T-cell (primary cell): Measurements from ENCODE around the gene NEUROG1. TPM values are rescaled to one million over a fixed set of nuclear protein-coding genes. Genes with fewer than 3 reads are reported as not detected.

ENCODE experiments used
- ATAC-seq, 4 experiments: fragments of 200-7000 bp in 3 of 4; fragments of 150-1000 bp in 1 of 4; cut with Tn5 transposase; replicated peaks in 1 of 4; 1 replicate in 3 of 4; 2 replicates in 1 of 4; pipeline ENCODE4 v1.10.0; 2021; ENCODE audit warnings: moderate library complexity in 3 of 4, mild to moderate bottlenecking in 2 of 4, moderate number of reproducible peaks in 1 of 4
- CTCF ChIA-PET, 2 donors: fragments of 300-600 bp; sonication (Branson Sonifier 250); formaldehyde crosslinking; loops; one replicate each; lab custom pipeline; 2022; ENCODE audit warnings: antibody characterized with exemption in 2 of 2; lab: Charles Lee
- POLR2A ChIA-PET, 2 donors: fragments of 300-600 bp; sonication (Branson Sonifier 250); formaldehyde crosslinking; loops; one replicate each; lab custom pipeline; 2022; ENCODE audit warnings: antibody characterized with exemption in 2 of 2; lab: Charles Lee
- DNase-seq, 35 experiments: peaks; one replicate each; pipeline versions ENCODE4 v3.0.0 to v3.0.0-alpha.2; 2013 to 2023
- H3K27ac ChIP-seq: one replicate; pipeline ENCODE4 v1.5.1; 2013; ENCODE audit warnings: low read length
- H3K27me3 ChIP-seq, 2 experiments: replicated peaks in 1 of 2; 1 replicate in 1 of 2; 2 replicates in 1 of 2; pipeline versions ENCODE4 v1.6.1 to v1.7.0; 2013; ENCODE audit warnings: low read length in 1 of 2, mixed read lengths in 1 of 2; ENCODE audit not compliant: control insufficient read depth in 2 of 2, insufficient read depth in 2 of 2; ENCODE audit errors: extremely low read depth in 1 of 2
- H3K36me3 ChIP-seq, 2 donors: 1 replicate in 1 of 2; 2 replicates in 1 of 2; pipeline versions ENCODE4 v1.6.1 to v1.7.0; 2013; ENCODE audit warnings: low read length in 1 of 2; ENCODE audit not compliant: control insufficient read depth in 2 of 2, insufficient read depth in 1 of 2; ENCODE audit errors: extremely low read depth in 1 of 2
- H3K4me1 ChIP-seq, 2 experiments: 1 replicate in 1 of 2; 2 replicates in 1 of 2; pipeline versions ENCODE4 v1.6.1 to v1.7.0; 2013; ENCODE audit warnings: low read length in 2 of 2, mixed read lengths in 1 of 2; ENCODE audit not compliant: insufficient read depth in 2 of 2, control insufficient read depth in 1 of 2; ENCODE audit errors: extremely low read depth in 1 of 2
- H3K4me3 ChIP-seq, 2 donors: 1 replicate in 1 of 2; 2 replicates in 1 of 2; pipeline versions ENCODE4 v1.5.1 to v1.7.0; 2013; ENCODE audit warnings: mild to moderate bottlenecking in 2 of 2, low read length in 1 of 2, moderate library complexity in 1 of 2; ENCODE audit not compliant: control insufficient read depth in 1 of 2; ENCODE audit errors: extremely low read depth in 1 of 2
- H3K9me3 ChIP-seq: 2 replicates; pipeline ENCODE4 v1.7.0; 2013
- H3K27ac Mint-ChIP-seq, 2 donors: one replicate each; pipeline ENCODE4 v1.8.0; 2020 to 2021; ENCODE audit warnings: mild to moderate bottlenecking in 2 of 2, mixed read lengths in 2 of 2
- H3K27me3 Mint-ChIP-seq, 2 donors: one replicate each; pipeline ENCODE4 v1.8.0; 2021 to 2022; ENCODE audit warnings: mixed read lengths in 2 of 2
- H3K36me3 Mint-ChIP-seq: one replicate; pipeline ENCODE4 v1.8.0; 2021; ENCODE audit warnings: mixed read lengths
- H3K4me1 Mint-ChIP-seq, 3 donors: one replicate each; pipeline ENCODE4 v1.8.0; 2020 to 2022; ENCODE audit warnings: mixed read lengths in 3 of 3, mild to moderate bottlenecking in 1 of 3
- H3K4me3 Mint-ChIP-seq, 3 donors: one replicate each; pipeline ENCODE4 v1.8.0; 2020 to 2022; ENCODE audit warnings: mild to moderate bottlenecking in 3 of 3, mixed read lengths in 3 of 3, moderate library complexity in 3 of 3
- H3K9me3 Mint-ChIP-seq, 3 donors: one replicate each; pipeline ENCODE4 v1.8.0; 2020 to 2022; ENCODE audit warnings: mixed read lengths in 3 of 3
- WGBS: methylation state at CpG from one replicate; pipeline ENCODE4 v1.1.5; 2013; ENCODE audit warnings: missing lambda C conversion rate; ENCODE audit not compliant: insufficient coverage; 5-methylcytosine and 5-hydroxymethylcytosine counted together
- total RNA-seq, 35 experiments: library from RNA in 6 of 35; stranded (reverse) in 6 of 35; fragments of 120-200 nt in 1 of 35; gene quantifications; one replicate each; pipeline versions ENCODE4 v1.2.1 to v1.2.4 and lab custom pipeline; 2013 to 2026

NEUROG1 gene
- total RNA-seq, 5 donors from 2014 or later (not counting 1 experiment from before 2014, with no cell fraction given): not detected

- Histone ChIP-seq H3K4me3 (peak overlapping the region; percentile 13 to 69), H3K4me1 (peaks cover 0 to 17% of the 10 kb centered on the region in 2 experiments), H3K9me3 (no peaks in the 10 kb centered on the region), H3K36me3 (no peaks in the 10 kb centered on the region), H3K27ac (no peak overlapping the region), H3K27me3 (peaks cover 22 to 81% of the 10 kb centered on the region in 2 experiments)
- no peaks in the 10 kb centered on the region for H3K9me3 Mint-ChIP-seq
- no peak overlapping the region for H3K27ac Mint-ChIP-seq
- WGBS: no CpG with 5 or more reads among the region's 5 CpGs
- POLR2A ChIA-PET: no interaction called here
- CTCF ChIA-PET: interaction anchor here (0.9 to 1.3 kb wide), 3 partner anchors 9 to 77 kb away, joined by 3 to 5 read pairs (median 5); no protein-coding TSS in a partner anchor
- H3K36me3 Mint-ChIP-seq: no peaks in the 10 kb centered on the region
- H3K27me3 Mint-ChIP-seq: peaks cover 73 to 84% of the 10 kb centered on the region in 2 donors
- peak overlapping the region; percentile 56 to 84 (median 74) for H3K4me3 Mint-ChIP-seq
- no peak for ATAC-seq
- H3K4me1 Mint-ChIP-seq: peaks cover 12 to 22% (median 17%) of the 10 kb centered on the region in 3 donors
- DNase-seq: no peak
Measured at GRCh38 chr5:135543001-135543484, 7.3 kb upstream of the NEUROG1 start.

DNA sequence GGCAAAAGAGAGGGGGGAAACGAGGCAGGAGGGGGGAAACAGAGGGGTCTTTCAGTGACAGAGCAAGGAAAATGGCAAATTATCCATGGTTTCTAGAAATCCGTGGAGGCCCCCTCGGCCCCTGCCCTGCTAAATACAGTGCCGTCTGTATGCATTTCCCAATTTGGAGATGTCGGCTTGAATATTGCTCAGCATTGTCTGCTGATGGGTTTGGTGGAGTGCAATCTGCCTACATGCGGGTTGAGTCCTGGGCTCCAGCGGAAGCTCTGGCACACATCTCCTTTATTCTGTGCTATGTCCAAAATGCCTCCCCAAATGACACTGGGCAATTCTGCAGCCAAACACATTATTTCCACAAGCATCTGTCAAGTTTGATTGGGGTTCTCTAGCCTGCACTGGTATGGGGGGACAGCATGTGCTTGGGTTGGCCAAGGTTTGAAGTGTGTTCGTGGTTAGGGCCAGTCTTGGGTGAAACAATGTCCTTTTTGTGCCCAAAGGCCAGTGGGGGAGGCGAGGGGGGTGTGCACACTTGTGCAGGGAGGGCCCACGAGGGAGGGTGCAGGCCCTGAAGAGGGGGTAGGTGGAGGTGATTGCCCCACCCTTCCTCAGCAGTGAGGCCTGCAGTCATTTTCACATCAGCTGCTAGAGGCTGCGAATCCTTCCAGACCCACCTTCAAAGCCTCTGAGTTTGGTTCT is 6.2 kb upstream of the NEUROG1 start:
- Histone ChIP-seq H3K4me1 (peaks cover 0 to 17% of the 10 kb centered on the region in 2 experiments), H3K27ac (no peak overlapping the region), H3K9me3 (no peaks in the 10 kb centered on the region), H3K36me3 (no peaks in the 10 kb centered on the region), H3K4me3 (no peak overlapping the region), H3K27me3 (peaks cover 24 to 80% of the 10 kb centered on the region in 2 experiments)
- Mint-ChIP-seq H3K4me1 (peaks cover 12 to 22% (median 17%) of the 10 kb centered on the region in 3 donors), H3K27me3 (peaks cover 75 to 86% of the 10 kb centered on the region in 2 donors), H3K9me3 (no peaks in the 10 kb centered on the region), H3K4me3 (no peak overlapping the region), H3K36me3 (no peaks in the 10 kb centered on the region), H3K27ac (no peak overlapping the region)
- ChIA-PET CTCF (interaction anchor here (0.9 to 1.3 kb wide), 3 partner anchors 10 to 75 kb away, joined by 3 to 5 read pairs (median 5); no protein-coding TSS in a partner anchor), POLR2A (no interaction called here)
- WGBS: 26% methylated on average over 6 of the region's 11 CpGs
- ATAC-seq (no peak), DNase-seq (no peak)

- H3K4me3 Mint-ChIP-seq: no peak overlapping the region
Measured at GRCh38 chr5:135539430-135540005, 3.8 kb upstream of the NEUROG1 start.

DNA sequence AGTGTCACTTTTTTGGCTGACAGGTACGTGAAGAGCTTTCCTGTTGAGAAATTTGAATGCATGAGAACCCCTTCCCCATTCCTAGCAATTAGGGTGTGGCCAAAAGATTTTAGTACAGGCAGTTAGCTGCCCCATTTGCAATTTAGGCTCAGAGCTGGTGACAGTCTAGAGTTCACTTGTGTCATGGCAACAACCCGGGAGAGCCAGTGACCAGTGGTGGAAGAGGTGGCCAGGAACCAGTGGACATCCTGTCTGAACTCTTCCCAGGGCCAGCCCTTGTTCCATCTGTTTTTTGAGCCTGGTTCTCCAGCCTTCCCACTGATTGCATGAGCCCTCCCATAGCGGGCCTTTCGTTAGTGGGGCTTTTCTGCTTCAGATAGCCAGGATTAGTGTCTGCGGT is 2.5 kb upstream of the NEUROG1 start:
- Mint-ChIP-seq H3K9me3 (no peaks in the 10 kb centered on the region), H3K36me3 (no peaks in the 10 kb centered on the region), H3K4me3 (no peak overlapping the region), H3K27ac (no peak overlapping the region), H3K4me1 (peaks cover 10 to 17% (median 15%) of the 10 kb centered on the region in 3 donors), H3K27me3 (peaks cover 73 to 84% of the 10 kb centered on the region in 2 donors)
- no peak overlapping the region for H3K27ac ChIP-seq
- POLR2A ChIA-PET: no interaction called here
- H3K9me3 ChIP-seq: no peaks in the 10 kb centered on the region
- CTCF ChIA-PET: no interaction called here
- 91% methylated on average over 1 of the region's 5 CpGs for WGBS
- no peak overlapping the region for H3K4me3 ChIP-seq
- H3K36me3 ChIP-seq: no peaks in the 10 kb centered on the region
- H3K27me3 ChIP-seq: peaks cover 23 to 77% of the 10 kb centered on the region in 2 experiments
- ATAC-seq (no peak), DNase-seq (no peak)
- peaks cover 0 to 7% of the 10 kb centered on the region in 2 experiments for H3K4me1 ChIP-seq

More at GRCh38 chr5:135539430-135540005, 3.8 kb upstream of the NEUROG1 start:
- Histone ChIP-seq H3K4me1 (peaks cover 0 to 18% of the 10 kb centered on the region in 2 experiments), H3K27ac (no peak overlapping the region), H3K4me3 (no peak overlapping the region), H3K36me3 (no peaks in the 10 kb centered on the region), H3K9me3 (no peaks in the 10 kb centered on the region), H3K27me3 (peaks cover 22 to 80% of the 10 kb centered on the region in 2 experiments)
- ATAC-seq: no peak
- DNase-seq: no peak
- no peaks in the 10 kb centered on the region for H3K9me3 Mint-ChIP-seq
- H3K4me1 Mint-ChIP-seq: peaks cover 16 to 19% (median 18%) of the 10 kb centered on the region in 3 donors
- no peaks in the 10 kb centered on the region for H3K36me3 Mint-ChIP-seq
- ChIA-PET POLR2A (no interaction called here), CTCF (no interaction called here)
- H3K27ac Mint-ChIP-seq: no peak overlapping the region
- H3K27me3 Mint-ChIP-seq: peaks cover 66 to 77% of the 10 kb centered on the region in 2 donors
- 29% methylated on average over 1 of the region's 4 CpGs for WGBS

GRCh38 chr5:135537745-135538144 is 2.0 kb upstream of the NEUROG1 start:
- H3K27ac Mint-ChIP-seq: no peak overlapping the region

GRCh38 chr5:135537271-135537670 is 1.5 kb upstream of the NEUROG1 start:
- peaks cover 6 to 12% (median 8%) of the 10 kb centered on the region in 3 donors for H3K4me1 Mint-ChIP-seq
- 73% methylated on average over 4 of the region's 7 CpGs for WGBS
- ATAC-seq: no peak
- Histone ChIP-seq H3K27ac (no peak overlapping the region), H3K4me1 (peaks cover 0 to 5% of the 10 kb centered on the region in 2 experiments), H3K9me3 (no peaks in the 10 kb centered on the region), H3K27me3 (peaks cover 31 to 76% of the 10 kb centered on the region in 2 experiments), H3K4me3 (no peak overlapping the region), H3K36me3 (no peaks in the 10 kb centered on the region)
- DNase-seq: no peak
- H3K27me3 Mint-ChIP-seq: peaks cover 73 to 86% of the 10 kb centered on the region in 2 donors
- H3K36me3 Mint-ChIP-seq: no peaks in the 10 kb centered on the region
- H3K9me3 Mint-ChIP-seq: no peaks in the 10 kb centered on the region
- ChIA-PET POLR2A (no interaction called here), CTCF (no interaction called here)
- no peak overlapping the region for H3K27ac Mint-ChIP-seq
- H3K4me3 Mint-ChIP-seq: no peak overlapping the region

More at GRCh38 chr5:135537745-135538144, 2.0 kb upstream of the NEUROG1 start:
- ChIA-PET CTCF (no interaction called here), POLR2A (no interaction called here)
- Histone ChIP-seq H3K27ac (no peak overlapping the region), H3K36me3 (no peaks in the 10 kb centered on the region), H3K9me3 (no peaks in the 10 kb centered on the region), H3K4me3 (no peak overlapping the region), H3K27me3 (peaks cover 27 to 79% of the 10 kb centered on the region in 2 experiments), H3K4me1 (peaks cover 0 to 5% of the 10 kb centered on the region in 2 experiments)
- no peaks in the 10 kb centered on the region for H3K9me3 Mint-ChIP-seq
- no peak overlapping the region for H3K4me3 Mint-ChIP-seq
- no peak for ATAC-seq
- DNase-seq: no peak
- H3K36me3 Mint-ChIP-seq: no peaks in the 10 kb centered on the region
- WGBS: 86% methylated on average over 2 of the region's 2 CpGs
- H3K27me3 Mint-ChIP-seq: peaks cover 72 to 84% of the 10 kb centered on the region in 2 donors
- H3K4me1 Mint-ChIP-seq: peaks cover 6 to 12% (median 10%) of the 10 kb centered on the region in 3 donors
